HG02759 (cell line): Measurements from ENCODE around the gene SLC41A3.
A peak's percentile ranks its signal among the peaks of the same experiment; 100 is the strongest.
"Not testable (repeated sequence)": the region's sequence is repeated elsewhere in the genome, so short reads cannot be mapped to it uniquely, and the experiment has no call there.

Experiments
- ATAC-seq: cut with Tn5 transposase; IDR thresholded peaks from one replicate; pipeline ENCODE4 v1.9.1; 2021; ENCODE audit warnings: mild to moderate bottlenecking, moderate library complexity; ENCODE audit not compliant: unreplicated experiment

SLC41A3 gene

GRCh38 chr3:126083511-126083912 is 412 bp downstream of the SLC41A3 start:
- ATAC-seq, result peak; percentile 47

GRCh38 chr3:126083138-126083445 is 832 bp downstream of the SLC41A3 start:
- no peak for ATAC-seq

- no peak for ATAC-seq
Measured at GRCh38 chr3:126082362-126083137, 1.4 kb downstream of the SLC41A3 start.

GRCh38 chr3:126081618-126082361 is 2.1 kb downstream of the SLC41A3 start:
- ATAC-seq, result no peak

GRCh38 chr3:126080970-126081369 is 3.0 kb downstream of the SLC41A3 start:
- no peak for ATAC-seq

GRCh38 chr3:126078866-126079265 is 5.1 kb downstream of the SLC41A3 start:
- no peak for ATAC-seq

- no peak for ATAC-seq
Measured at GRCh38 chr3:126077754-126078153, 6.2 kb downstream of the SLC41A3 start.

- no peak for ATAC-seq
Measured at GRCh38 chr3:126076140-126076539, 7.8 kb downstream of the SLC41A3 start.

GRCh38 chr3:126070146-126070545 is 13.8 kb downstream of the SLC41A3 start:
- ATAC-seq, result no peak

- ATAC-seq, result no peak
Measured at GRCh38 chr3:126067959-126068358, 16.0 kb downstream of the SLC41A3 start.

- ATAC-seq, result not testable (repeated sequence)
Measured at GRCh38 chr3:126066676-126067075, 17.2 kb downstream of the SLC41A3 start.

GRCh38 chr3:126065876-126066275 is 18.0 kb downstream of the SLC41A3 start:
- ATAC-seq, result no peak

- no peak for ATAC-seq
Measured at GRCh38 chr3:126064627-126065258, 19.2 kb downstream of the SLC41A3 start.

- ATAC-seq, result no peak
Measured at GRCh38 chr3:126063358-126063965, 20.5 kb downstream of the SLC41A3 start.

GRCh38 chr3:126061301-126062032 is 22.5 kb downstream of the SLC41A3 start:
- no peak for ATAC-seq

- no peak for ATAC-seq
Measured at GRCh38 chr3:126060613-126061145, 23.2 kb downstream of the SLC41A3 start.

- no peak for ATAC-seq
Measured at GRCh38 chr3:126058666-126059065, 25.3 kb downstream of the SLC41A3 start.

- no peak for ATAC-seq
Measured at GRCh38 chr3:126057936-126058335, 26.0 kb downstream of the SLC41A3 start.

GRCh38 chr3:126057501-126057819 is 26.5 kb downstream of the SLC41A3 start:
- ATAC-seq, result no peak

GRCh38 chr3:126056681-126057500 is 27.0 kb downstream of the SLC41A3 start:
- ATAC-seq, result no peak
